HG03039 (cell line): ENCODE measurements around the gene PCNX4.
"Not testable (repeated sequence)": the region's sequence is repeated elsewhere in the genome, so short reads cannot be mapped to it uniquely, and the experiment has no call there.

Source experiments
- ATAC-seq: cut with Tn5 transposase; IDR thresholded peaks from one replicate; pipeline ENCODE4 v1.9.1; 2021; ENCODE audit warnings: mild to moderate bottlenecking, moderate library complexity; ENCODE audit not compliant: unreplicated experiment

The PCNX4 gene

GRCh38 chr14:60099855-60100254 is 8.1 kb downstream of the PCNX4 start:
- not testable (repeated sequence) for ATAC-seq

- ATAC-seq, result no peak
These were observed 10.1 kb downstream of the PCNX4 start for GRCh38 chr14:60101786-60102185.

- no peak for ATAC-seq
These were observed 10.7 kb downstream of the PCNX4 start for GRCh38 chr14:60102389-60102788.

- ATAC-seq, result no peak
These were observed 14.6 kb downstream of the PCNX4 start for GRCh38 chr14:60106339-60106738.

- no peak for ATAC-seq
These were observed 15.8 kb downstream of the PCNX4 start for GRCh38 chr14:60107477-60107876.

GRCh38 chr14:60111732-60112131 is 20.0 kb downstream of the PCNX4 start:
- ATAC-seq, result no peak

- ATAC-seq, result no peak
These were observed 23.2 kb downstream of the PCNX4 start for GRCh38 chr14:60114881-60115280.

GRCh38 chr14:60116181-60116580 is 24.5 kb downstream of the PCNX4 start:
- no peak for ATAC-seq

- no peak for ATAC-seq
These were observed 34.2 kb downstream of the PCNX4 start for GRCh38 chr14:60125918-60126317.

- ATAC-seq, result no peak
These were observed 41.8 kb downstream of the PCNX4 start for GRCh38 chr14:60133487-60133886.

- ATAC-seq, result no peak
These were observed 43.0 kb downstream of the PCNX4 start for GRCh38 chr14:60134702-60135101.

- peak; percentile 78 for ATAC-seq
These were observed 60.0 kb downstream of the PCNX4 start for GRCh38 chr14:60151715-60152114.

- ATAC-seq, result no peak
These were observed 62.3 kb downstream of the PCNX4 start for GRCh38 chr14:60153991-60154390.

- no peak for ATAC-seq
These were observed 62.9 kb downstream of the PCNX4 start for GRCh38 chr14:60154671-60155070.

GRCh38 chr14:60160422-60160821 is 68.7 kb downstream of the PCNX4 start:
- ATAC-seq, result no peak

- ATAC-seq, result no peak
These were observed 69.7 kb downstream of the PCNX4 start for GRCh38 chr14:60161196-60162107.

- ATAC-seq, result no peak
These were observed 72.0 kb downstream of the PCNX4 start for GRCh38 chr14:60163693-60164092.

- peak; percentile 3 for ATAC-seq
These were observed 72.6 kb downstream of the PCNX4 start for GRCh38 chr14:60164404-60164711.

GRCh38 chr14:60164712-60165546 is 73.2 kb downstream of the PCNX4 start, which contains the start of gene DHRS7:
DHRS7 (minus strand) TSS chr14:60165398; CDS start chr14:60165309, 89 bp downstream.
- ATAC-seq, result peak; percentile 92

GRCh38 chr14:60165547-60165876 is 73.8 kb downstream of the PCNX4 start:
- ATAC-seq, result no peak

- no peak for ATAC-seq
These were observed 74.4 kb downstream of the PCNX4 start for GRCh38 chr14:60166142-60166541.

- no peak for ATAC-seq
These were observed 78.0 kb downstream of the PCNX4 start for GRCh38 chr14:60169722-60170121.
